Endothelial cell of umbilical vein (primary cell): ENCODE data around the gene OR2W3.

ENCODE experiments used
- CTCF ChIP-seq, 2 donors: IDR thresholded peaks; 1 replicate in 1 of 2; 2 replicates in 1 of 2; pipeline ENCODE4 v1.5.1; 2011; ENCODE audit warnings: low read length in 2 of 2, mild to moderate bottlenecking in 2 of 2, moderate library complexity in 2 of 2, control low read depth in 1 of 2, inconsistent platforms in 1 of 2, low read depth in 1 of 2; ENCODE audit not compliant: insufficient read depth in 1 of 2; ENCODE audit errors: extremely low read depth in 1 of 2
- MAX ChIP-seq: IDR thresholded peaks from 2 replicates; pipeline ENCODE4 v1.6.1; 2011; ENCODE audit not compliant: insufficient read depth, insufficient read length
- POLR2AphosphoS5 ChIP-seq: IDR thresholded peaks from 2 replicates; pipeline ENCODE4 v1.6.1; 2012; ENCODE audit warnings: low read depth, mild to moderate bottlenecking, control low read depth, low read length, moderate library complexity; ENCODE audit not compliant: insufficient read depth

DNA sequence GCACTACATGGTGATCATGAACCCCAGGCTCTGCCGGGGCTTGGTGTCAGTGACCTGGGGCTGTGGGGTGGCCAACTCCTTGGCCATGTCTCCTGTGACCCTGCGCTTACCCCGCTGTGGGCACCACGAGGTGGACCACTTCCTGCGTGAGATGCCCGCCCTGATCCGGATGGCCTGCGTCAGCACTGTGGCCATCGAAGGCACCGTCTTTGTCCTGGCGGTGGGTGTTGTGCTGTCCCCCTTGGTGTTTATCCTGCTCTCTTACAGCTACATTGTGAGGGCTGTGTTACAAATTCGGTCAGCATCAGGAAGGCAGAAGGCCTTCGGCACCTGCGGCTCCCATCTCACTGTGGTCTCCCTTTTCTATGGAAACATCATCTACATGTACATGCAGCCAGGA is 589 bp downstream of the OR2W3 start:
- TF ChIP-seq MAX, result no peak
- TF ChIP-seq CTCF (IDR thresholded peaks at IDR 0.05; ENCODE audit: extremely low read depth in 1 of 2, insufficient read depth in 1 of 2, low read depth in 1 of 2, low read length in 2 of 2), result no peak
- no peak for TF ChIP-seq POLR2AphosphoS5
